Measurements from ENCODE around the gene ELL2. TPM values are rescaled to one million over a fixed set of nuclear protein-coding genes. Genes with fewer than 3 reads are reported as not detected.

Gene ELL2
- total and polyA plus RNA-seq, 2 of the 13 experiments (the other 11 are each of a cell fraction or from before 2014, with no cell fraction given) = 78.9 to 97.1 TPM

GRCh38 chr5:95969055-95969454 lies 7.4 kb upstream of the ELL2 start (continued):
- TF ChIP-seq ZNF644 (CRISPR knock-in tag; IDR thresholded peaks at IDR 0.05; ENCODE audit: low read depth) (peak; percentile 72; the same call in 1 of the 2 replicates), GZF1 (CRISPR knock-in tag; IDR thresholded peaks at IDR 0.05) (no peak), ARID5B (CRISPR knock-in tag; IDR thresholded peaks at IDR 0.05) (0 out of 2 replicates have a peak, but pooled peaks have one; percentile 23), LRRFIP1 (CRISPR knock-in tag; conservative IDR thresholded peaks at IDR 0.05) (no peak), PAWR (CRISPR knock-in tag; IDR thresholded peaks at IDR 0.05; ENCODE audit: borderline replicate concordance) (no peak), BCL3 (CRISPR knock-in tag; IDR thresholded peaks at IDR 0.05) (no peak), SNAI1 (CRISPR knock-in tag; IDR thresholded peaks at IDR 0.05; ENCODE audit: borderline replicate concordance) (no peak), GMEB1 (CRISPR knock-in tag; IDR thresholded peaks at IDR 0.05; ENCODE audit: borderline replicate concordance) (no peak), ZNF138 (CRISPR knock-in tag; IDR thresholded peaks at IDR 0.05; ENCODE audit: low read depth) (no peak), ZNF543 (CRISPR knock-in tag; IDR thresholded peaks at IDR 0.05) (no peak), ZNF547 (CRISPR knock-in tag; IDR thresholded peaks at IDR 0.05) (no peak), KLF11 (CRISPR knock-in tag; IDR thresholded peaks at IDR 0.05) (no peak), ELF3 (CRISPR knock-in tag; IDR thresholded peaks at IDR 0.05) (peak; percentile 61; the same call in 1 of the 2 replicates), HNF1A (IDR thresholded peaks at IDR 0.05; ENCODE audit: low read depth) (no peak), HNF1A (CRISPR knock-in tag; IDR thresholded peaks at IDR 0.05; ENCODE audit: borderline replicate concordance) (no peak), ZNF709 (CRISPR knock-in tag; IDR thresholded peaks at IDR 0.05) (no peak), ZNF792 (CRISPR knock-in tag; IDR thresholded peaks at IDR 0.05) (no peak)

All from HepG2 (cell line).